Psoas muscle (tissue), 8 donors: Measurements from ENCODE around the gene C19orf38. TPM values are rescaled to one million over a fixed set of nuclear protein-coding genes. Genes with fewer than 3 reads are reported as not detected.

ENCODE experiments used
- ATAC-seq, 4 donors: fragments of 200-7000 bp; cut with Tn5 transposase; one replicate each; pipeline ENCODE4 v1.9.1; 2020; ENCODE audit warnings: moderate library complexity in 3 of 4, mild to moderate bottlenecking in 2 of 4
- DNase-seq, 2 donors: peaks; one replicate each; pipeline ENCODE4 v3.0.0-alpha.2; 2020
- H3K27ac ChIP-seq: fragments of 200-600 bp; one replicate; pipeline ENCODE4 v1.8.0; 2022
- H3K27me3 ChIP-seq, 3 donors: fragments of 200-600 bp in 1 of 3; one replicate each; pipeline versions ENCODE4 v1.6.1 to v1.8.0; 2013 to 2022; ENCODE audit warnings: low read length in 2 of 3, mild to moderate bottlenecking in 2 of 3, moderate library complexity in 1 of 3; ENCODE audit not compliant: insufficient read depth in 3 of 3
- H3K36me3 ChIP-seq, 2 donors: fragments of 200-600 bp in 1 of 2; one replicate each; pipeline versions ENCODE4 v1.6.1 to v1.8.0; 2013 to 2022; ENCODE audit warnings: low read depth in 1 of 2, mild to moderate bottlenecking in 1 of 2, moderate library complexity in 1 of 2; ENCODE audit not compliant: insufficient read depth in 1 of 2
- H3K4me1 ChIP-seq: fragments of 200-600 bp; one replicate; pipeline ENCODE4 v1.8.0; 2022
- H3K4me3 ChIP-seq: fragments of 200-600 bp; one replicate; pipeline ENCODE4 v1.8.0; 2022; ENCODE audit warnings: mild to moderate bottlenecking
- H3K9me3 ChIP-seq: fragments of 200-600 bp; one replicate; pipeline ENCODE4 v1.8.0; 2022
- CTCF ChIP-seq: fragments of 200-600 bp; IDR thresholded peaks from one replicate; pipeline ENCODE4 v1.8.0; 2022; ENCODE audit warnings: antibody characterized with exemption
- WGBS, 3 donors: extraction: QIAGEN DNeasy Blood & Tissue Kit; methylation state at CpG; one replicate each; pipeline versions ENCODE4 v1.1.6 to v1.1.7; 2013; 5-methylcytosine and 5-hydroxymethylcytosine counted together
- intact Hi-C, 2 donors: fragments of 100-400 bp; cut with DNase I; formaldehyde crosslinking; loops; one replicate each; pipeline versions ENCODE4 v1.11.0 to v1.14.2; 2022
- polyA plus RNA-seq, 3 donors: library from polyadenylated mRNA; stranded (reverse); fragments of 200-250 nt; gene quantifications; one replicate each; pipeline ENCODE4 v1.2.3, GENCODE V29; 2013
- total RNA-seq, 4 donors: library from RNA; stranded (reverse); fragmentation: NEBNext Ultra II Directional in 2 of 4; extraction: Animal tissue kit (Norgen Biotek cat#: 25700) in 2 of 4; gene quantifications; one replicate each; pipeline versions ENCODE4 v1.2.1 to v1.2.4, GENCODE V29; 2021 to 2023
- donor health status: healthy with polysubstance abuse.
- donor health status: DM: no; HTN: no; CAD: no; lungs with moderate emphysema.
- donor health status: Bipolar disorder and iron deficiency.
- donor health status: healthy.
- donor health status: DM: yes; HTN: yes; CAD: no.
- donor health status: DM: no; HTN: no; CAD: no.
- donor health status: DM: no; HTN: no; CAD: no.
- donor health status: DM: yes; HTN: yes; CAD: no.

Gene C19orf38
- total and polyA plus RNA-seq, 7 donors, result 0.30 to 2.9 (median 1.3) TPM

- DNase-seq (no peak), ATAC-seq (no peak)
- Histone ChIP-seq H3K4me1 (no peaks in the 10 kb centered on the region), H3K9me3 (no peaks in the 10 kb centered on the region), H3K27me3 (no peaks in the 10 kb centered on the region), H3K27ac (no peak overlapping the region), H3K4me3 (no peak overlapping the region), H3K36me3 (no peaks in the 10 kb centered on the region)
- no peak for TF ChIP-seq CTCF
- intact Hi-C loops, result no loop called here
- WGBS, 3 donors, result 86 to 95% (median 91%) methylated on average over 5 of the region's 5 CpGs
Measured at GRCh38 chr19:10850631-10851030, 2.4 kb downstream of the C19orf38 start.

- 70 to 74% (median 70%) methylated on average over 7 of the region's 7 CpGs for WGBS, 3 donors
- no peaks in the 10 kb centered on the region for H3K27me3 ChIP-seq
- intact Hi-C loops, result no loop called here
- H3K9me3 ChIP-seq, result no peaks in the 10 kb centered on the region
- H3K4me3 ChIP-seq, result no peak overlapping the region
- no peak for TF ChIP-seq CTCF
- DNase-seq, result no peak
- no peaks in the 10 kb centered on the region for H3K4me1 ChIP-seq
- ATAC-seq, result no peak
- no peaks in the 10 kb centered on the region for H3K36me3 ChIP-seq
- no peak overlapping the region for H3K27ac ChIP-seq
Measured at GRCh38 chr19:10852098-10852800, 4.0 kb downstream of the C19orf38 start.

GRCh38 chr19:10852941-10853340 lies 4.7 kb downstream of the C19orf38 start:
- no peak overlapping the region for H3K4me3 ChIP-seq
- no peaks in the 10 kb centered on the region for H3K36me3 ChIP-seq
- no peak for ATAC-seq
- H3K27ac ChIP-seq, result no peak overlapping the region
- no peaks in the 10 kb centered on the region for H3K9me3 ChIP-seq
- intact Hi-C loops, result no loop called here
- no peak for DNase-seq
- no peaks in the 10 kb centered on the region for H3K4me1 ChIP-seq
- H3K27me3 ChIP-seq, result no peaks in the 10 kb centered on the region
- WGBS, 3 donors, result 65 to 76% (median 66%) methylated on average over 7 of the region's 7 CpGs
- no peak for TF ChIP-seq CTCF

GRCh38 chr19:10854350-10855089 lies 6.3 kb downstream of the C19orf38 start:
- Histone ChIP-seq H3K4me3 (no peak overlapping the region), H3K27me3 (no peaks in the 10 kb centered on the region), H3K9me3 (no peaks in the 10 kb centered on the region), H3K4me1 (no peaks in the 10 kb centered on the region), H3K36me3 (no peaks in the 10 kb centered on the region), H3K27ac (no peak overlapping the region)
- ATAC-seq (no peak), DNase-seq (no peak)
- 67 to 74% (median 67%) methylated on average over 7 of the region's 7 CpGs for WGBS, 3 donors
- TF ChIP-seq CTCF, result no peak
- intact Hi-C loops, result no loop called here
